Mesendoderm (in vitro differentiated cells): ENCODE data around the gene TMEM50A.

ENCODE experiments used
- DNase-seq: peaks from one replicate; pipeline ENCODE4 v3.0.0; 2013
- H2AK5ac ChIP-seq: 2 replicates; pipeline ENCODE4 v1.6.1; 2013; ENCODE audit warnings: low read length, inconsistent platforms
- H2BK120ac ChIP-seq: 2 replicates; pipeline ENCODE4 v1.6.1; 2013; ENCODE audit warnings: low read depth, mild to moderate bottlenecking, low read length, moderate library complexity, mixed read lengths
- H2BK15ac ChIP-seq: replicated peaks from 2 replicates; pipeline ENCODE4 v1.6.1; 2013; ENCODE audit warnings: low read depth, mild to moderate bottlenecking, moderate library complexity
- H2BK5ac ChIP-seq: 2 replicates; pipeline ENCODE4 v1.6.1; 2013; ENCODE audit warnings: low read length, inconsistent platforms
- H3K18ac ChIP-seq: 2 replicates; pipeline ENCODE4 v1.6.1; 2013; ENCODE audit warnings: mild to moderate bottlenecking, low read length, mixed read lengths
- H3K23ac ChIP-seq: one replicate; pipeline ENCODE4 v1.6.1; 2013; ENCODE audit warnings: low read length
- H3K27ac ChIP-seq: 2 replicates; pipeline ENCODE4 v1.5.1; 2013; ENCODE audit warnings: low read depth, mild to moderate bottlenecking, inconsistent platforms, low read length, moderate library complexity
- H3K27me3 ChIP-seq: 2 replicates; pipeline ENCODE4 v1.6.1; 2013; ENCODE audit warnings: low read length, control low read depth, mild to moderate bottlenecking, inconsistent platforms; ENCODE audit not compliant: insufficient read depth, poor library complexity
- H3K36me3 ChIP-seq: 2 replicates; pipeline ENCODE4 v1.6.1; 2013; ENCODE audit warnings: low read length, inconsistent platforms; ENCODE audit not compliant: control insufficient read depth, insufficient read depth
- H3K4ac ChIP-seq: one replicate; pipeline ENCODE4 v1.6.1; 2013; ENCODE audit warnings: low read depth, mild to moderate bottlenecking, low read length, moderate library complexity
- H3K4me1 ChIP-seq: 2 replicates; pipeline ENCODE4 v1.6.1; 2013; ENCODE audit warnings: low read depth, low read length, inconsistent platforms; ENCODE audit not compliant: control insufficient read depth
- H3K4me2 ChIP-seq: 2 replicates; pipeline ENCODE4 v1.6.1; 2013; ENCODE audit warnings: low read length
- H3K4me3 ChIP-seq: 2 replicates; pipeline ENCODE4 v1.5.1; 2013; ENCODE audit warnings: mild to moderate bottlenecking, low read length
- H3K56ac ChIP-seq: one replicate; pipeline ENCODE4 v1.6.1; 2013; ENCODE audit warnings: low read length
- H3K79me1 ChIP-seq: 2 replicates; pipeline ENCODE4 v1.6.1; 2013; ENCODE audit warnings: low read length, inconsistent platforms
- H3K79me2 ChIP-seq: 2 replicates; pipeline ENCODE4 v1.6.1; 2013; ENCODE audit warnings: mild to moderate bottlenecking, low read length; ENCODE audit not compliant: control insufficient read depth, insufficient read depth
- H3K9ac ChIP-seq: 2 replicates; pipeline ENCODE4 v1.6.1; 2013; ENCODE audit warnings: low read length, inconsistent platforms
- H4K5ac ChIP-seq: one replicate; pipeline ENCODE4 v1.6.1; 2013; ENCODE audit warnings: low read length
- H4K8ac ChIP-seq: one replicate; pipeline ENCODE4 v1.6.1; 2013; ENCODE audit warnings: low read depth, mild to moderate bottlenecking, control low read depth, low read length, moderate library complexity
- WGBS: extraction: QIAGEN DNeasy Blood & Tissue Kit; methylation state at CpG from one replicate; pipeline ENCODE4 v1.1.7; 2013; ENCODE audit warnings: low lambda C conversion rate, missing lambda C conversion rate; ENCODE audit not compliant: insufficient coverage; ENCODE audit errors: extremely low coverage; 5-methylcytosine and 5-hydroxymethylcytosine counted together

TMEM50A gene

DNA sequence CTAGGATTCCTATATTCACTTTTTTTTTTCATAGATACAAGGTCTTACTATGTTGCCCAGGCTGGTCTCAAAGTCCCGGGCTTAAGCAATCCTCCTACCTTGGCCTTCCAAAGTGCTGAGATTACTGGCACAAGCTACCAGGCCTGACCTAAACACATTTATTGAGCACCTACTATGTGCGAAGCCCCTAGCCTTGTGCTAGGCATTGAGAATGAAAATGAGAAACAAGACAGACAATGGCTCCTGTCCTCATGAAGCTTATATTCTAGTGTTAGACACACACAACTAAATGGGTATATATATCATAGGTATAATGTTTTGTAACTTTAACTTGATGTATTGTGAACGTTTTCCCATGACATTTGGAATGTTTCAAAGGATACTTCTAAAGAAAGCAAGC is 11.5 kb downstream of the TMEM50A start:
- DNase-seq = no peak
- no peak overlapping the region for H3K23ac ChIP-seq
- H3K27ac ChIP-seq = no peak overlapping the region
- H4K8ac ChIP-seq = no peak overlapping the region
- no peak overlapping the region for H2BK5ac ChIP-seq
- H3K9ac ChIP-seq = no peak overlapping the region
- no peak overlapping the region for H3K4me3 ChIP-seq
- no peaks in the 10 kb centered on the region for H3K79me1 ChIP-seq
- no peak overlapping the region for H2AK5ac ChIP-seq
- H2BK15ac ChIP-seq = no peak overlapping the region
- no peaks in the 10 kb centered on the region for H3K27me3 ChIP-seq
- H3K4ac ChIP-seq = no peak overlapping the region
- H3K4me1 ChIP-seq = no peaks in the 10 kb centered on the region
- no peak overlapping the region for H3K4me2 ChIP-seq
- no peaks in the 10 kb centered on the region for H3K36me3 ChIP-seq
- no peak overlapping the region for H3K56ac ChIP-seq
- H3K79me2 ChIP-seq = no peaks in the 10 kb centered on the region
- H2BK120ac ChIP-seq = no peak overlapping the region
- H4K5ac ChIP-seq = no peak overlapping the region
- H3K18ac ChIP-seq = no peak overlapping the region
- WGBS = no CpG with 5 or more reads among the region's 3 CpGs

DNA sequence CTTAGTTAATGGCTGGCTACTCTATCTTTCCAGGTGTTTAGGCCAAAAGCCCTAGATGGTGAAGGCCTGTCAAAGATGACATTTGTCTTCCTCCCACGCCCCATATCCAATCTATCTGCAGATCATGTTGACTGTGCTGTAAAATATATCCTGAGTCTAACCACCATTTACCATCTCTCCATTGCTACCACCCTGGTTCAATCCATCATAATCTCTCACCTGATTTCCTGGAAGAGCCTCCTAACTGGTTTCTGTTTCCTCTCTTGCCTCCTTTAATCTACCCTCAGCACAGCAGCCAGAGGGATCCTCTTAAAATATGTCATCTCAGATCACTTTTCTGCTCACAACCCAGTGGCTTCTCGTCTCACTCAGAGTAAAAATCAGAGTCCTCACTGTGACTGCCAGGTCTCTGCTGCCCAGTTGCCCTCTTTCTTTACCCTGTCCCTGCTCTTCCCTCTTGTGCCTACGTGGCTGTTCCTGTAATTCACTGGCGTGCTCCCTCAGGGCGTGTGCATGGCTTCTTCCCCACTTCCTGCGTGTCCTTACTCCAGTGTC is 17.8 kb downstream of the TMEM50A start:
- no peak overlapping the region for H2BK5ac ChIP-seq
- H3K4ac ChIP-seq = no peak overlapping the region

DNA sequence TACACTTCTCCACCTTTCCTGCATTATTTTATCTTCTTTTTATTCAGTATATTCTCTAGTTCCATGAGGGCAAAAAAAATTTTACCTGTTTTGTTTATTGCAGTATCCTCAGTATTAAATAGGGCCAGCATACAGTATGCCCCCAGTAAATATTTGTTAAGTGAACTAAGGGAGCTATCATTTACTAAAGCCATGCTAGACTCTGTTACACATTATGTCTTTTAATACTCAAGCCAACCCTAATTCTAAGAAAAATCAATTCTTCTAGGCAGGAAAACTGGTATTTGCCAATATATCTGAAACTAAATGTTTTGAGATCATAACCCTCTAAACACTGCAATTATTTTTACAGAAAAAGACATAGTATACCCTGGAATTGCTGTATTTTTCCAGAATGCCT is 18.3 kb downstream of the TMEM50A start:
- Histone ChIP-seq H2BK15ac (no peak overlapping the region), H3K79me1 (no peaks in the 10 kb centered on the region), H2BK5ac (no peak overlapping the region), H4K8ac (no peak overlapping the region), H3K79me2 (no peaks in the 10 kb centered on the region), H3K27me3 (no peaks in the 10 kb centered on the region), H3K23ac (no peak overlapping the region), H2BK120ac (no peak overlapping the region), H3K36me3 (peaks cover 3% of the 10 kb centered on the region), H3K4ac (no peak overlapping the region), H3K4me2 (no peak overlapping the region), H3K18ac (no peak overlapping the region), H3K4me1 (no peaks in the 10 kb centered on the region), H3K27ac (no peak overlapping the region), H3K56ac (no peak overlapping the region), H3K9ac (no peak overlapping the region), H2AK5ac (no peak overlapping the region), H4K5ac (no peak overlapping the region), H3K4me3 (no peak overlapping the region)
- no peak for DNase-seq

More for the DNA sequence above, 17.8 kb downstream of the TMEM50A start:
- Histone ChIP-seq H3K79me1 (no peaks in the 10 kb centered on the region), H3K18ac (no peak overlapping the region), H3K56ac (no peak overlapping the region), H3K27ac (no peak overlapping the region), H3K27me3 (no peaks in the 10 kb centered on the region), H2BK120ac (no peak overlapping the region), H3K4me1 (no peaks in the 10 kb centered on the region), H2BK15ac (no peak overlapping the region), H3K23ac (no peak overlapping the region), H4K5ac (no peak overlapping the region), H2AK5ac (no peak overlapping the region), H3K4me2 (no peak overlapping the region), H4K8ac (no peak overlapping the region), H3K4me3 (no peak overlapping the region), H3K9ac (no peak overlapping the region), H3K36me3 (peaks cover 3% of the 10 kb centered on the region), H3K79me2 (no peaks in the 10 kb centered on the region)
- WGBS = no CpG with 5 or more reads among the region's 6 CpGs
- no peak for DNase-seq

DNA sequence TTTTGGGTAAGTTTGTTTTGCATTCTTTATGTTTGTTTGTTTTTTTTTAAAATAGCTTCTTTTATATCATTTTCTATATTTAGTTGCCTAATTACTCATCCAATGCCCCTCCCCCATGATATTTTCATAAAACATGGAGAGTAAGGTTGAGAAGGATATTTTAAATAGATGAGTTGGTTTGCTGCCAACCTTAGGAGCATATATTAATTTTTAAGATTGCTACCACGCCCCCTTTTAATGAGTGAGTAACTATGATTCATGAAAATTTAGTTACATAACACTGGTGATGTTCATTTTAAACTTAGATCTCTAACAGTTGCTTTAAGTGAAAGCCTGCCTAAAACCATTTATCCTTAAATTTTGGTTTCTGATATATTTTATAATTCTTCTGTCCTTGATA is 18.7 kb downstream of the TMEM50A start:
- Histone ChIP-seq H3K27me3 (no peaks in the 10 kb centered on the region), H3K9ac (no peak overlapping the region), H2BK120ac (no peak overlapping the region), H4K8ac (no peak overlapping the region), H2AK5ac (no peak overlapping the region), H2BK5ac (no peak overlapping the region), H3K79me2 (no peaks in the 10 kb centered on the region), H3K23ac (no peak overlapping the region), H3K4me3 (no peak overlapping the region), H2BK15ac (no peak overlapping the region), H3K4ac (no peak overlapping the region), H3K27ac (no peak overlapping the region), H4K5ac (no peak overlapping the region), H3K4me1 (no peaks in the 10 kb centered on the region), H3K4me2 (no peak overlapping the region), H3K79me1 (no peaks in the 10 kb centered on the region), H3K36me3 (peaks cover 5% of the 10 kb centered on the region), H3K56ac (no peak overlapping the region), H3K18ac (no peak overlapping the region)
- no peak for DNase-seq
- WGBS = no CpG with 5 or more reads among the region's 1 CpG

DNA sequence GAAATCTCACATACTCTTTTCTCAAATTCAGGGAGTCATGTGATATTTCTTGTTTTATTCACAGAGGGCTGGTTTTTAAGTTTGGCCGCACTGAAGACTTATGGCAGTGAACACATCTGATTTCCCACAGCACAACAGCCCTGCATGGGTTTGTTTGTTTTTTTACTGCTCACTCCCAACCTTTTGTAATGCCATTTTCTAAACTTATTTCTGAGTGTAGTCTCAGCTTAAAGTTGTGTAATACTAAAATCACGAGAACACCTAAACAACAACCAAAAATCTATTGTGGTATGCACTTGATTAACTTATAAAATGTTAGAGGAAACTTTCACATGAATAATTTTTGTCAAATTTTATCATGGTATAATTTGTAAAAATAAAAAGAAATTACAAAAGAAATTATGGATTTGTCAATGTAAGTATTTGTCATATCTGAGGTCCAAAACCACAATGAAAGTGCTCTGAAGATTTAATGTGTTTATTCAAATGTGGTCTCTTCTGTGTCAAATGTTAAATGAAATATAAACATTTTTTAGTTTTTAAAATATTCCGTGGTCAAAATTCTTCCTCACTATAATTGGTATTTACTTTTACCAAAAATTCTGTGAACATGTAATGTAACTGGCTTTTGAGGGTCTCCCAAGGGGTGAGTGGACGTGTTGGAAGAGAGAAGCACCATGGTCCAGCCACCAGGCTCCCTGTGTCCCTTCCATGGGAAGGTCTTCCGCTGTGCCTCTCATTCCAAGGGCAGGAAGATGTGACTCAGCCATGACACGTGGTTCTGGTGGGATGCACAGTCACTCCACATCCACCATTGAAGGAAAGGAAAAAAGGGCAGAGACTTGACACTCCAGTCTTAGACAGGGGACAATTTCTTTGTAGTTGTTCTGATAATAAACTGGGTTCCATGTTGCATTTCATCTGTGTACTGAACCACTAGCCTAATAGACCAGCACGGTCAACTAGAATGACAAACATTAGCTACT is 22.8 kb downstream of the TMEM50A start:
- Histone ChIP-seq H3K9ac (no peak overlapping the region), H3K4me2 (no peak overlapping the region), H4K8ac (no peak overlapping the region), H2BK5ac (no peak overlapping the region), H3K4me1 (no peaks in the 10 kb centered on the region), H3K56ac (no peak overlapping the region), H2BK120ac (no peak overlapping the region), H3K79me1 (no peaks in the 10 kb centered on the region), H2BK15ac (no peak overlapping the region), H3K27ac (no peak overlapping the region), H4K5ac (no peak overlapping the region), H3K79me2 (no peaks in the 10 kb centered on the region), H3K18ac (no peak overlapping the region), H2AK5ac (no peak overlapping the region), H3K27me3 (no peaks in the 10 kb centered on the region), H3K4ac (no peak overlapping the region), H3K36me3 (peaks cover 5% of the 10 kb centered on the region), H3K23ac (no peak overlapping the region), H3K4me3 (no peak overlapping the region)
- no CpG with 5 or more reads among the region's 7 CpGs for WGBS
- DNase-seq = no peak
